Fibroblast of lung (primary cell): ENCODE measurements around the gene PRPF39. TPM values are rescaled to one million over a fixed set of nuclear protein-coding genes. Genes with fewer than 3 reads are reported as not detected.

ENCODE experiments used
- DNase-seq, 2 donors: peaks; one replicate each; pipeline versions ENCODE4 v3.0.0 to v3.0.0-alpha.2; 2010; ENCODE audit warnings: low read depth in 2 of 2
- H2AFZ ChIP-seq: 2 replicates; pipeline ENCODE4 v1.5.1; 2012; ENCODE audit warnings: low read length, control low read depth, inconsistent platforms
- H3K27ac ChIP-seq: 2 replicates; pipeline ENCODE4 v1.5.1; 2011; ENCODE audit warnings: low read length, control low read depth; ENCODE audit not compliant: insufficient read depth
- H3K27me3 ChIP-seq: 2 replicates; pipeline ENCODE4 v1.5.1; 2011; ENCODE audit warnings: mild to moderate bottlenecking, low read length; ENCODE audit not compliant: control insufficient read depth, insufficient read depth
- H3K36me3 ChIP-seq: 2 replicates; pipeline ENCODE4 v1.5.1; 2011; ENCODE audit warnings: low read length; ENCODE audit not compliant: control insufficient read depth, insufficient read depth
- H3K4me1 ChIP-seq: 2 replicates; pipeline ENCODE4 v1.5.1; 2011; ENCODE audit warnings: low read length; ENCODE audit not compliant: control insufficient read depth, insufficient read depth; ENCODE audit errors: extremely low read depth
- H3K4me2 ChIP-seq: 2 replicates; pipeline ENCODE4 v1.5.1; 2011; ENCODE audit warnings: low read length, control low read depth; ENCODE audit not compliant: insufficient read depth; ENCODE audit errors: extremely low read depth
- H3K4me3 ChIP-seq, 4 experiments: fragments of 200-600 bp in 1 of 4; sonication (generic) in 1 of 4; replicated peaks in 1 of 4; 2 replicates each; pipeline ENCODE4 v1.5.1; 2011 to 2016; ENCODE audit warnings: low read length in 4 of 4, low read depth in 3 of 4, mild to moderate bottlenecking in 3 of 4, control low read depth in 2 of 4, inconsistent platforms in 1 of 4, mixed read lengths in 1 of 4; ENCODE audit not compliant: insufficient read depth in 1 of 4; ENCODE audit errors: control extremely low read depth in 1 of 4
- H3K79me2 ChIP-seq: 2 replicates; pipeline ENCODE4 v1.5.1; 2012; ENCODE audit warnings: mild to moderate bottlenecking, low read length, inconsistent platforms; ENCODE audit not compliant: control insufficient read depth, insufficient read depth
- H3K9ac ChIP-seq: 2 replicates; pipeline ENCODE4 v1.5.1; 2011; ENCODE audit warnings: mild to moderate bottlenecking, low read length, control low read depth; ENCODE audit not compliant: insufficient read depth
- H3K9me3 ChIP-seq: 2 replicates; pipeline ENCODE4 v1.5.1; 2012; ENCODE audit warnings: low read depth, low read length; ENCODE audit not compliant: control insufficient read depth, insufficient read depth
- H4K20me1 ChIP-seq: 2 replicates; pipeline ENCODE4 v1.5.1; 2011; ENCODE audit warnings: low read length; ENCODE audit not compliant: control insufficient read depth, insufficient read depth; ENCODE audit errors: extremely low read depth
- CTCF ChIP-seq, 2 donors: IDR thresholded peaks in 1 of 2; conservative IDR thresholded peaks in 1 of 2; 1 replicate in 1 of 2; 2 replicates in 1 of 2; pipeline ENCODE4 v1.5.1; 2011 to 2012; ENCODE audit warnings: low read length in 2 of 2, control low read depth in 1 of 2, inconsistent platforms in 1 of 2, low read depth in 1 of 2, mild to moderate bottlenecking in 1 of 2
- EZH2 ChIP-seq: IDR thresholded peaks from 2 replicates; pipeline ENCODE4 v1.5.1; 2012; ENCODE audit warnings: low read length, control low read depth, mild to moderate bottlenecking; ENCODE audit errors: missing control alignments
- polyA plus RNA-seq, 2 donors: library from polyadenylated mRNA; depleted of rRNA in 1 of 2; stranded (reverse) in 1 of 2; unstranded in 1 of 2; fragments of >200 nt; gene quantifications; 2 replicates each; pipeline ENCODE4 v1.2.1, GENCODE V29; 2011 to 2012; ENCODE audit warnings: missing spikeins in 1 of 2
- total RNA-seq: library from RNA; depleted of rRNA; stranded (reverse); fragments of >200 nt; gene quantifications from 2 replicates; pipeline ENCODE4 v1.2.1, GENCODE V29; 2014

Gene PRPF39
- total and polyA plus RNA-seq, 2 donors (not counting 1 experiment from before 2014, with no cell fraction given) = 28.4 to 28.5 TPM

GRCh38 chr14:45051896-45052295 lies 32.0 kb upstream of the PRPF39 start:
- DNase-seq = no peak

GRCh38 chr14:45057349-45057748 lies 26.6 kb upstream of the PRPF39 start:
- Histone ChIP-seq H3K79me2 (no peaks in the 10 kb centered on the region), H3K9me3 (no peaks in the 10 kb centered on the region), H3K9ac (no peak overlapping the region), H3K4me2 (no peak overlapping the region), H3K27ac (no peak overlapping the region), H3K4me1 (no peaks in the 10 kb centered on the region), H3K4me3 (no peak overlapping the region), H3K27me3 (no peaks in the 10 kb centered on the region), H3K36me3 (no peaks in the 10 kb centered on the region), H4K20me1 (no peaks in the 10 kb centered on the region), H2AFZ (no peak overlapping the region)
- no peak for DNase-seq
- no peak for TF ChIP-seq EZH2

More at GRCh38 chr14:45051896-45052295, 32.0 kb upstream of the PRPF39 start:
- no peak overlapping the region for H2AFZ ChIP-seq
- H3K4me3 ChIP-seq = no peak overlapping the region
- no peaks in the 10 kb centered on the region for H3K79me2 ChIP-seq
- no peaks in the 10 kb centered on the region for H3K36me3 ChIP-seq
- H3K4me2 ChIP-seq = no peak overlapping the region
- H3K4me1 ChIP-seq = no peaks in the 10 kb centered on the region
- no peak for TF ChIP-seq EZH2
- TF ChIP-seq CTCF (conservative IDR thresholded peaks at IDR 0.05 in 1 of 2, IDR thresholded peaks at IDR 0.05 in 1 of 2; ENCODE audit: low read depth in 1 of 2, low read length in 2 of 2) = no peak
- no peaks in the 10 kb centered on the region for H4K20me1 ChIP-seq
- no peak overlapping the region for H3K9ac ChIP-seq
- H3K27ac ChIP-seq = no peak overlapping the region
- H3K9me3 ChIP-seq = no peaks in the 10 kb centered on the region
- no peaks in the 10 kb centered on the region for H3K27me3 ChIP-seq

- Histone ChIP-seq H3K79me2 (no peaks in the 10 kb centered on the region), H3K4me1 (no peaks in the 10 kb centered on the region), H3K27ac (no peak overlapping the region), H2AFZ (no peak overlapping the region), H3K9me3 (no peaks in the 10 kb centered on the region), H3K4me3 (no peak overlapping the region), H3K27me3 (no peaks in the 10 kb centered on the region), H3K9ac (no peak overlapping the region), H3K36me3 (no peaks in the 10 kb centered on the region), H4K20me1 (no peaks in the 10 kb centered on the region), H3K4me2 (no peak overlapping the region)
- DNase-seq = peak in 1 of 2 donors; percentile 56
- no peak for TF ChIP-seq CTCF (conservative IDR thresholded peaks at IDR 0.05 in 1 of 2, IDR thresholded peaks at IDR 0.05 in 1 of 2; ENCODE audit: low read depth in 1 of 2, low read length in 2 of 2)
- no peak for TF ChIP-seq EZH2
Observed at GRCh38 chr14:45057881-45058364, 26.0 kb upstream of the PRPF39 start.
